WTC11 (cell line): ENCODE results near the gene PDYN. TPM values are rescaled to one million over a fixed set of nuclear protein-coding genes. Genes with fewer than 3 reads are reported as not detected.

Experiments used
- ATAC-seq: fragments of 200-7000 bp; cut with Tn5 transposase; 2 replicates; pipeline ENCODE4 v1.10.0; 2021; ENCODE audit warnings: mild to moderate bottlenecking, moderate library complexity
- Bru-seq: library from RNA; stranded (reverse); fragments of 400-500 nt; gene quantifications from one replicate; lab custom pipeline; 2021; lab: Mats Ljungman, UMichigan
- CTCF ChIA-PET: fragments of 300-600 bp; sonication (Branson Sonifier 250); formaldehyde crosslinking; loops from one replicate; lab custom pipeline; 2021; ENCODE audit warnings: antibody characterized with exemption; lab: Charles Lee
- POLR2A ChIA-PET: fragments of 350-600 bp; sonication (Branson Sonifier 250); formaldehyde crosslinking; loops from one replicate; lab custom pipeline; 2021; ENCODE audit warnings: antibody characterized with exemption; lab: Charles Lee
- DNase-seq: peaks from one replicate; pipeline ENCODE4 v3.0.0; 2021; ENCODE audit warnings: low spot score
- H3K27ac Mint-ChIP-seq: 2 replicates; pipeline ENCODE4 v1.8.0; 2021; ENCODE audit warnings: mixed read lengths
- H3K27me3 Mint-ChIP-seq: 2 replicates; pipeline ENCODE4 v1.8.0; 2021; ENCODE audit warnings: low read depth, mild to moderate bottlenecking, moderate library complexity, mixed read lengths
- H3K36me3 Mint-ChIP-seq: 2 replicates; pipeline ENCODE4 v1.8.0; 2021; ENCODE audit warnings: mixed read lengths
- H3K4me1 Mint-ChIP-seq: 2 replicates; pipeline ENCODE4 v1.8.0; 2022; ENCODE audit warnings: mixed read lengths
- H3K4me3 Mint-ChIP-seq: 2 replicates; pipeline ENCODE4 v1.8.0; 2021; ENCODE audit warnings: mild to moderate bottlenecking, moderate library complexity, mixed read lengths
- H3K9me3 Mint-ChIP-seq: 2 replicates; pipeline ENCODE4 v1.8.0; 2021; ENCODE audit warnings: mixed read lengths
- CDX4 ChIP-seq: fragments of 250-450 bp; sonication (Bioruptor Pico); IDR thresholded peaks from 2 replicates; pipeline ENCODE4 v1.9.0; 2021; ENCODE audit warnings: moderate library complexity, mild to moderate bottlenecking, inconsistent platforms, borderline replicate concordance
- FOXK1 ChIP-seq: sonication (generic); formaldehyde crosslinking; IDR thresholded peaks from 2 replicates; pipeline ENCODE4 v1.8.0; 2022; ENCODE audit warnings: mild to moderate bottlenecking, moderate library complexity, missing genetic modification reagents
- GABPB1 ChIP-seq: sonication (generic); formaldehyde crosslinking; IDR thresholded peaks from 2 replicates; pipeline ENCODE4 v1.8.1; 2023; ENCODE audit warnings: mild to moderate bottlenecking, missing genetic modification reagents
- GRHL2 ChIP-seq: fragments of 250-450 bp; sonication (Bioruptor Pico); IDR thresholded peaks from 2 replicates; pipeline ENCODE4 v1.8.0; 2022; ENCODE audit warnings: mild to moderate bottlenecking, moderate library complexity; ENCODE audit not compliant: insufficient replicate concordance, severe bottlenecking
- IRF2 ChIP-seq: sonication (generic); formaldehyde crosslinking; IDR thresholded peaks from 2 replicates; pipeline ENCODE4 v1.8.0; 2022; ENCODE audit warnings: low read depth, missing genetic modification reagents, borderline replicate concordance
- NR2C2 ChIP-seq: sonication (generic); formaldehyde crosslinking; IDR thresholded peaks from 2 replicates; pipeline ENCODE4 v1.8.0; 2022; ENCODE audit warnings: mild to moderate bottlenecking, missing genetic modification reagents
- PREB ChIP-seq: sonication (generic); formaldehyde crosslinking; IDR thresholded peaks from 2 replicates; pipeline ENCODE4 v1.8.1; 2022; ENCODE audit warnings: mild to moderate bottlenecking, missing genetic modification reagents, moderate library complexity, borderline replicate concordance
- ZNF219 ChIP-seq: sonication (generic); formaldehyde crosslinking; IDR thresholded peaks from 2 replicates; pipeline ENCODE4 v1.8.0; 2023; ENCODE audit warnings: missing genetic modification reagents, mild to moderate bottlenecking, borderline replicate concordance
- ZNF423 ChIP-seq: fragments of 250-450 bp; sonication (Bioruptor Pico); IDR thresholded peaks from 2 replicates; pipeline ENCODE4 v2.1.2; 2022; ENCODE audit warnings: mild to moderate bottlenecking, moderate library complexity
- ZNF532 ChIP-seq: fragments of 250-450 bp; sonication (Bioruptor Pico); IDR thresholded peaks from 2 replicates; pipeline ENCODE4 v1.9.0; 2021; ENCODE audit warnings: mild to moderate bottlenecking, borderline replicate concordance
- long read RNA-seq, 3 experiments: library from RNA in 1 of 3; library from capped mRNA in 1 of 3; library from polyadenylated mRNA in 1 of 3; unstranded in 2 of 3; stranded (forward) in 1 of 3; transcript quantifications; one replicate each; pipeline ENCODE4 v2.0.0, GENCODE V29; 2021
- total RNA-seq: library from RNA; stranded (reverse); gene quantifications from 3 replicates; pipeline ENCODE4 v1.2.3, GENCODE V29; 2021
- TF ChIP-seq, protein P1 (sequence below): fragments of 250-450 bp; sonication (Bioruptor Pico); IDR thresholded peaks from 2 replicates; pipeline ENCODE4 v1.9.0; 2021; ENCODE audit warnings: mild to moderate bottlenecking
- TF ChIP-seq, protein P2 (sequence below): sonication (generic); formaldehyde crosslinking; IDR thresholded peaks from 2 replicates; pipeline ENCODE4 v1.8.0; 2022; ENCODE audit warnings: missing genetic modification reagents
- TF ChIP-seq, protein P3 (sequence below): sonication (generic); formaldehyde crosslinking; IDR thresholded peaks from 2 replicates; pipeline ENCODE4 v1.8.0; 2023; ENCODE audit warnings: missing genetic modification reagents, mild to moderate bottlenecking, borderline replicate concordance

The PDYN gene
- total RNA-seq: 0.14 to 0.28 TPM (median 0.21 TPM) in 3 replicates
- percentile 10 among the genes with signal in this experiment for Bru-seq, nascent RNA
- long read RNA-seq, experiment 1, partial matches to known transcripts: 0 of 1 reads
- long read RNA-seq, experiment 1, other reads (novel, unspliced or antisense): 1 of 1 reads
- long read RNA-seq, experiment 2: 0 reads
- long read RNA-seq, experiment 3: 0 reads

DNA sequence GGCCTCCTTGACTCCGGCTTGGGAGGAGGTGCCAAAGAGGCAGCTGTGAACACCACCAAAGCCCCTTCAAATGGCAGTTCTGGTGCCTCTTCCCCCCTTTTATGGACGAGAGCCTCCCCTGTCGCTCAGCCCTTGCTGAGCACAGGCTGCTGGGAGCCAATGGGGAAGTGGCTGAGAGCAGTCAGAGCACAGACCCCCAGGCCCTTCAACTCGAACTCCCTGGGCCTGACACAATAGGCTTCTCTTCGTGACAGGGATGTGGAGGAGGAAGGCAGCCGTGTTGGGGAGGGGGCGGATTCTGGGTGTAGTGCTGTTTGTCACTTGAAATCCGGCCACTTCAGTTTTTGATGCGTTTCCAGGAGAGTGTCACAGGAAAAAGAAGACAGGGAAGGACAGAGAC lies at the start of gene PDYN:
Gene PDYN (minus strand): TSS at position 73 of the 400 bp plus-strand sequence. CDS start 10,974 bp downstream, outside the sequence.
- Mint-ChIP-seq H3K27ac (no peak within 1 kb of the TSS), H3K4me3 (no peak within 1 kb of the TSS), H3K9me3 (no peaks in the 10 kb centered on the region), H3K4me1 (peaks cover 41% of the 10 kb centered on the region), H3K27me3 (peaks cover 5% of the 10 kb centered on the region), H3K36me3 (no peaks in the 10 kb centered on the region)
- ChIA-PET CTCF (interaction anchor here (1.2 to 3.1 kb wide), 3 partner anchors 9 to 95 kb away, joined by 4 to 13 read pairs (median 4); no protein-coding TSS in a partner anchor), POLR2A (no interaction called here)
- ATAC-seq (peak; percentile 77), DNase-seq (no peak)
- TF ChIP-seq, protein P1, sequence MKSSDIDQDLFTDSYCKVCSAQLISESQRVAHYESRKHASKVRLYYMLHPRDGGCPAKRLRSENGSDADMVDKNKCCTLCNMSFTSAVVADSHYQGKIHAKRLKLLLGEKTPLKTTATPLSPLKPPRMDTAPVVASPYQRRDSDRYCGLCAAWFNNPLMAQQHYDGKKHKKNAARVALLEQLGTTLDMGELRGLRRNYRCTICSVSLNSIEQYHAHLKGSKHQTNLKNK (CRISPR knock-in tag): no peak
- no peak for TF ChIP-seq FOXK1
- no peak for TF ChIP-seq ZNF219 (CRISPR knock-in tag)
- no peak for TF ChIP-seq NR2C2 (CRISPR knock-in tag)
- TF ChIP-seq, protein P2, sequence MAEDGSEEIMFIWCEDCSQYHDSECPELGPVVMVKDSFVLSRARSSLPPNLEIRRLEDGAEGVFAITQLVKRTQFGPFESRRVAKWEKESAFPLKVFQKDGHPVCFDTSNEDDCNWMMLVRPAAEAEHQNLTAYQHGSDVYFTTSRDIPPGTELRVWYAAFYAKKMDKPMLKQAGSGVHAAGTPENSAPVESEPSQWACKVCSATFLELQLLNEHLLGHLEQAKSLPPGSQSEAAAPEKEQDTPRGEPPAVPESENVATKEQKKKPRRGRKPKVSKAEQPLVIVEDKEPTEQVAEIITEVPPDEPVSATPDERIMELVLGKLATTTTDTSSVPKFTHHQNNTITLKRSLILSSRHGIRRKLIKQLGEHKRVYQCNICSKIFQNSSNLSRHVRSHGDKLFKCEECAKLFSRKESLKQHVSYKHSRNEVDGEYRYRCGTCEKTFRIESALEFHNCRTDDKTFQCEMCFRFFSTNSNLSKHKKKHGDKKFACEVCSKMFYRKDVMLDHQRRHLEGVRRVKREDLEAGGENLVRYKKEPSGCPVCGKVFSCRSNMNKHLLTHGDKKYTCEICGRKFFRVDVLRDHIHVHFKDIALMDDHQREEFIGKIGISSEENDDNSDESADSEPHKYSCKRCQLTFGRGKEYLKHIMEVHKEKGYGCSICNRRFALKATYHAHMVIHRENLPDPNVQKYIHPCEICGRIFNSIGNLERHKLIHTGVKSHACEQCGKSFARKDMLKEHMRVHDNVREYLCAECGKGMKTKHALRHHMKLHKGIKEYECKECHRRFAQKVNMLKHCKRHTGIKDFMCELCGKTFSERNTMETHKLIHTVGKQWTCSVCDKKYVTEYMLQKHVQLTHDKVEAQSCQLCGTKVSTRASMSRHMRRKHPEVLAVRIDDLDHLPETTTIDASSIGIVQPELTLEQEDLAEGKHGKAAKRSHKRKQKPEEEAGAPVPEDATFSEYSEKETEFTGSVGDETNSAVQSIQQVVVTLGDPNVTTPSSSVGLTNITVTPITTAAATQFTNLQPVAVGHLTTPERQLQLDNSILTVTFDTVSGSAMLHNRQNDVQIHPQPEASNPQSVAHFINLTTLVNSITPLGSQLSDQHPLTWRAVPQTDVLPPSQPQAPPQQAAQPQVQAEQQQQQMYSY (CRISPR knock-in tag): no peak
- TF ChIP-seq, protein P3, sequence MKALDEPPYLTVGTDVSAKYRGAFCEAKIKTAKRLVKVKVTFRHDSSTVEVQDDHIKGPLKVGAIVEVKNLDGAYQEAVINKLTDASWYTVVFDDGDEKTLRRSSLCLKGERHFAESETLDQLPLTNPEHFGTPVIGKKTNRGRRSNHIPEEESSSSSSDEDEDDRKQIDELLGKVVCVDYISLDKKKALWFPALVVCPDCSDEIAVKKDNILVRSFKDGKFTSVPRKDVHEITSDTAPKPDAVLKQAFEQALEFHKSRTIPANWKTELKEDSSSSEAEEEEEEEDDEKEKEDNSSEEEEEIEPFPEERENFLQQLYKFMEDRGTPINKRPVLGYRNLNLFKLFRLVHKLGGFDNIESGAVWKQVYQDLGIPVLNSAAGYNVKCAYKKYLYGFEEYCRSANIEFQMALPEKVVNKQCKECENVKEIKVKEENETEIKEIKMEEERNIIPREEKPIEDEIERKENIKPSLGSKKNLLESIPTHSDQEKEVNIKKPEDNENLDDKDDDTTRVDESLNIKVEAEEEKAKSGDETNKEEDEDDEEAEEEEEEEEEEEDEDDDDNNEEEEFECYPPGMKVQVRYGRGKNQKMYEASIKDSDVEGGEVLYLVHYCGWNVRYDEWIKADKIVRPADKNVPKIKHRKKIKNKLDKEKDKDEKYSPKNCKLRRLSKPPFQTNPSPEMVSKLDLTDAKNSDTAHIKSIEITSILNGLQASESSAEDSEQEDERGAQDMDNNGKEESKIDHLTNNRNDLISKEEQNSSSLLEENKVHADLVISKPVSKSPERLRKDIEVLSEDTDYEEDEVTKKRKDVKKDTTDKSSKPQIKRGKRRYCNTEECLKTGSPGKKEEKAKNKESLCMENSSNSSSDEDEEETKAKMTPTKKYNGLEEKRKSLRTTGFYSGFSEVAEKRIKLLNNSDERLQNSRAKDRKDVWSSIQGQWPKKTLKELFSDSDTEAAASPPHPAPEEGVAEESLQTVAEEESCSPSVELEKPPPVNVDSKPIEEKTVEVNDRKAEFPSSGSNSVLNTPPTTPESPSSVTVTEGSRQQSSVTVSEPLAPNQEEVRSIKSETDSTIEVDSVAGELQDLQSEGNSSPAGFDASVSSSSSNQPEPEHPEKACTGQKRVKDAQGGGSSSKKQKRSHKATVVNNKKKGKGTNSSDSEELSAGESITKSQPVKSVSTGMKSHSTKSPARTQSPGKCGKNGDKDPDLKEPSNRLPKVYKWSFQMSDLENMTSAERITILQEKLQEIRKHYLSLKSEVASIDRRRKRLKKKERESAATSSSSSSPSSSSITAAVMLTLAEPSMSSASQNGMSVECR (CRISPR knock-in tag): no peak
- TF ChIP-seq IRF2 (CRISPR knock-in tag): no peak
- no peak for TF ChIP-seq PREB (CRISPR knock-in tag)
- TF ChIP-seq CDX4: no peak
- TF ChIP-seq GABPB1 (CRISPR knock-in tag): no peak
- TF ChIP-seq GRHL2 (CRISPR knock-in tag): no peak
- TF ChIP-seq ZNF423: no peak
- no peak for TF ChIP-seq ZNF532 (CRISPR knock-in tag)
